HG03354 (cell line): ENCODE results near the gene MYG1.
"Not testable (repeated sequence)": the region's sequence is repeated elsewhere in the genome, so short reads cannot be mapped to it uniquely, and the experiment has no call there.

Experiments
- ATAC-seq: cut with Tn5 transposase; IDR thresholded peaks from one replicate; pipeline ENCODE4 v1.9.1; 2021; ENCODE audit warnings: mild to moderate bottlenecking; ENCODE audit not compliant: unreplicated experiment, poor library complexity, severe bottlenecking

The MYG1 gene

GRCh38 chr12:53279888-53280498, 19.5 kb upstream of the MYG1 start:
- ATAC-seq, result no peak

GRCh38 chr12:53286448-53286847, 13.0 kb upstream of the MYG1 start:
- ATAC-seq, result no peak

- no peak for ATAC-seq
These were observed 11.7 kb upstream of the MYG1 start for GRCh38 chr12:53287741-53288216.

GRCh38 chr12:53288322-53288721, 11.2 kb upstream of the MYG1 start:
- ATAC-seq, result no peak

GRCh38 chr12:53289891-53290290, 9.6 kb upstream of the MYG1 start:
- ATAC-seq, result no peak

GRCh38 chr12:53290661-53291060, 8.8 kb upstream of the MYG1 start:
- ATAC-seq, result no peak

GRCh38 chr12:53292426-53292825, 7.1 kb upstream of the MYG1 start:
- ATAC-seq, result no peak

GRCh38 chr12:53295070-53295890, 4.2 kb upstream of the MYG1 start, which contains the start of gene PFDN5:
PFDN5 (plus strand) TSS chr12:53295542; CDS start chr12:53295568, 26 bp downstream.
- ATAC-seq, result peak; percentile 83

GRCh38 chr12:53295891-53296219, 3.6 kb upstream of the MYG1 start:
- ATAC-seq, result no peak

GRCh38 chr12:53297106-53297505, 2.4 kb upstream of the MYG1 start:
- not testable (repeated sequence) for ATAC-seq

GRCh38 chr12:53298164-53298563, 1.3 kb upstream of the MYG1 start:
- ATAC-seq, result no peak

GRCh38 chr12:53299101-53299453, 418 bp upstream of the MYG1 start:
- no peak for ATAC-seq

- no peak for ATAC-seq
These were observed 692 bp downstream of the MYG1 start for GRCh38 chr12:53300187-53300586.

- no peak for ATAC-seq
These were observed 3.4 kb downstream of the MYG1 start for GRCh38 chr12:53302903-53303302.

GRCh38 chr12:53306826-53307225, 7.3 kb downstream of the MYG1 start:
- ATAC-seq, result no peak

GRCh38 chr12:53308276-53308675, 8.8 kb downstream of the MYG1 start:
- no peak for ATAC-seq

GRCh38 chr12:53313996-53314395, 14.5 kb downstream of the MYG1 start:
- no peak for ATAC-seq

- no peak for ATAC-seq
These were observed 21.1 kb downstream of the MYG1 start for GRCh38 chr12:53320352-53321195.

GRCh38 chr12:53324113-53324778, 24.8 kb downstream of the MYG1 start:
- peak; percentile 32 for ATAC-seq
